PC-3 (cell line): ENCODE data around the gene WDR27. TPM values are rescaled to one million over a fixed set of nuclear protein-coding genes. Genes with fewer than 3 reads are reported as not detected.

Experiments
- ATAC-seq: fragments of 200-7000 bp; cut with Tn5 transposase; 2 replicates; pipeline ENCODE4 v1.9.1; 2020; ENCODE audit warnings: mild to moderate bottlenecking, moderate library complexity
- BruUV-seq: library from RNA; stranded (reverse); fragments of 400-500 nt; replicated peaks from 2 replicates; lab custom pipeline; 2021; lab: Mats Ljungman, UMichigan
- CTCF ChIA-PET: fragments of 300-600 bp; sonication (Branson Sonifier 250); formaldehyde crosslinking; loops from one replicate; lab custom pipeline; 2022; ENCODE audit warnings: antibody characterized with exemption; lab: Charles Lee
- POLR2A ChIA-PET: fragments of 300-600 bp; sonication (Branson Sonifier 250); formaldehyde crosslinking; loops from one replicate; lab custom pipeline; 2022; ENCODE audit warnings: antibody characterized with exemption; ENCODE audit not compliant: unreplicated experiment; lab: Charles Lee
- DNase-seq: peaks from one replicate; pipeline ENCODE4 v3.0.0-alpha.2; 2015
- H2AFZ ChIP-seq: fragments of 300-600 bp; sonication (generic); 2 replicates; pipeline ENCODE4 v1.6.0; 2016; ENCODE audit warnings: antibody characterized with exemption, low read length
- H3F3A ChIP-seq: fragments of 300-600 bp; sonication (generic); one replicate; pipeline ENCODE4 v1.6.0; 2017; ENCODE audit warnings: antibody characterized with exemption, low read length, control low read depth, mild to moderate bottlenecking; ENCODE audit not compliant: unreplicated experiment
- H3K27ac ChIP-seq: fragments of 300-600 bp; sonication (generic); 2 replicates; pipeline ENCODE4 v1.5.1; 2016; ENCODE audit warnings: mild to moderate bottlenecking, low read length
- H3K27me3 ChIP-seq: fragments of 300-600 bp; sonication (generic); 2 replicates; pipeline ENCODE4 v1.6.1; 2016; ENCODE audit warnings: low read length, mixed read lengths
- H3K36me3 ChIP-seq: fragments of 300-600 bp; sonication (generic); 2 replicates; pipeline ENCODE4 v1.6.1; 2016; ENCODE audit warnings: low read depth, mixed run types, low read length, mixed read lengths
- H3K4me1 ChIP-seq: fragments of 300-600 bp; sonication (generic); 2 replicates; pipeline ENCODE4 v1.5.1; 2016; ENCODE audit warnings: low read length; ENCODE audit not compliant: insufficient read depth
- H3K4me2 ChIP-seq: fragments of 300-600 bp; sonication (generic); 2 replicates; pipeline ENCODE4 v1.6.0; 2016; ENCODE audit warnings: low read length
- H3K4me3 ChIP-seq: fragments of 300-600 bp; sonication (generic); 2 replicates; pipeline ENCODE4 v1.5.1; 2016; ENCODE audit warnings: mild to moderate bottlenecking, low read length, mixed read lengths
- H3K79me2 ChIP-seq: fragments of 300-600 bp; sonication (generic); 2 replicates; pipeline ENCODE4 v1.6.1; 2017; ENCODE audit warnings: low read length, mixed read lengths
- H3K9ac ChIP-seq: fragments of 300-600 bp; sonication (generic); 2 replicates; pipeline ENCODE4 v1.6.0; 2016; ENCODE audit warnings: mild to moderate bottlenecking, low read length
- H3K9me2 ChIP-seq: fragments of 300-600 bp; sonication (generic); replicated peaks from 2 replicates; pipeline ENCODE4 v1.6.1; 2016; ENCODE audit warnings: mixed run types, low read length, mixed read lengths
- H3K9me3 ChIP-seq: fragments of 300-600 bp; sonication (generic); 2 replicates; pipeline ENCODE4 v1.6.1; 2016; ENCODE audit warnings: low read length, mixed read lengths
- H4K20me1 ChIP-seq: fragments of 300-600 bp; sonication (generic); 2 replicates; pipeline ENCODE4 v1.6.1; 2016; ENCODE audit warnings: low read length, mixed read lengths
- CTCF ChIP-seq: fragments of 300-600 bp; sonication (generic); conservative IDR thresholded peaks from 2 replicates; pipeline ENCODE4 v1.5.1; 2017; ENCODE audit warnings: antibody characterized with exemption, low read depth, mild to moderate bottlenecking, low read length
- EZH2 ChIP-seq: fragments of 300-600 bp; sonication (generic); IDR thresholded peaks from one replicate; pipeline ENCODE4 v1.6.1; 2017; ENCODE audit warnings: antibody characterized with exemption, mild to moderate bottlenecking, low read length; ENCODE audit not compliant: unreplicated experiment
- EZH2phosphoT487 ChIP-seq: fragments of 300-600 bp; sonication (generic); IDR thresholded peaks from 2 replicates; pipeline ENCODE4 v1.6.1; 2018; ENCODE audit warnings: mild to moderate bottlenecking, antibody characterized with exemption, low read length, borderline replicate concordance
- intact Hi-C: fragments of 100-400 bp; cut with micrococcal nuclease; formaldehyde crosslinking; loops from 2 replicates; pipeline ENCODE4 v1.9.0; 2023
- total RNA-seq: library from RNA; depleted of rRNA; stranded (reverse); fragments of >200 nt; gene quantifications from 2 replicates; pipeline ENCODE4 v1.2.3, GENCODE V29; 2014

WDR27 gene
- total RNA-seq, 1 experiment from 2014 or later: 20.0 TPM

- no peaks in the 10 kb centered on the region for H3F3A ChIP-seq
- H4K20me1 ChIP-seq: no peaks in the 10 kb centered on the region
- TF ChIP-seq EZH2 (no peak), EZH2phosphoT487 (no peak), CTCF (no peak)
- CTCF ChIA-PET: no interaction called here
- no peak overlapping the region for H3K27ac ChIP-seq
- H3K9ac ChIP-seq: no peak overlapping the region
- H3K27me3 ChIP-seq: no peaks in the 10 kb centered on the region
- no peaks in the 10 kb centered on the region for H3K9me2 ChIP-seq
- no peak overlapping the region for H3K4me3 ChIP-seq
- ATAC-seq (no peak), DNase-seq (no peak)
- no peaks in the 10 kb centered on the region for H3K4me1 ChIP-seq
- no peaks in the 10 kb centered on the region for H3K79me2 ChIP-seq
- BruUV-seq: no TSS peak
- H3K36me3 ChIP-seq: no peaks in the 10 kb centered on the region
- intact Hi-C loops: no loop called here
- H3K4me2 ChIP-seq: no peak overlapping the region
- no peak overlapping the region for H2AFZ ChIP-seq
- POLR2A ChIA-PET: no interaction called here
- no peaks in the 10 kb centered on the region for H3K9me3 ChIP-seq
Measured at GRCh38 chr6:169427856-169428255, 274.0 kb downstream of the WDR27 start.

- Histone ChIP-seq H3K9me2 (no peaks in the 10 kb centered on the region), H3K27ac (no peak overlapping the region), H3K9ac (no peak overlapping the region), H3K4me2 (no peak overlapping the region), H3K27me3 (no peaks in the 10 kb centered on the region), H3K4me1 (no peaks in the 10 kb centered on the region), H3K9me3 (no peaks in the 10 kb centered on the region), H3K36me3 (no peaks in the 10 kb centered on the region), H3K79me2 (no peaks in the 10 kb centered on the region), H4K20me1 (no peaks in the 10 kb centered on the region), H3K4me3 (no peak overlapping the region), H3F3A (no peaks in the 10 kb centered on the region), H2AFZ (no peak overlapping the region)
- ChIA-PET POLR2A (no interaction called here), CTCF (no interaction called here)
- no peak for DNase-seq
- intact Hi-C loops: no loop called here
- BruUV-seq: no TSS peak
- ATAC-seq: no peak
- TF ChIP-seq EZH2phosphoT487 (no peak), CTCF (no peak), EZH2 (no peak)
Measured at GRCh38 chr6:169426611-169427010, 275.2 kb downstream of the WDR27 start.

- ATAC-seq: no peak
- Histone ChIP-seq H3K4me1 (no peaks in the 10 kb centered on the region), H2AFZ (no peak overlapping the region), H3K4me3 (no peak overlapping the region), H3K9me2 (no peaks in the 10 kb centered on the region), H3K4me2 (no peak overlapping the region), H3K79me2 (no peaks in the 10 kb centered on the region), H3K27me3 (no peaks in the 10 kb centered on the region), H3K9ac (no peak overlapping the region), H4K20me1 (no peaks in the 10 kb centered on the region), H3K36me3 (no peaks in the 10 kb centered on the region), H3K27ac (no peak overlapping the region), H3F3A (no peaks in the 10 kb centered on the region), H3K9me3 (no peaks in the 10 kb centered on the region)
- no TSS peak for BruUV-seq
- CTCF ChIA-PET: no interaction called here
- no peak for TF ChIP-seq EZH2
- no peak for TF ChIP-seq CTCF
- TF ChIP-seq EZH2phosphoT487: no peak
- no peak for DNase-seq
- POLR2A ChIA-PET: no interaction called here
- intact Hi-C loops: no loop called here
Measured at GRCh38 chr6:169425628-169426370, 276.0 kb downstream of the WDR27 start.
